GM12878 (cell line): ENCODE measurements around the gene ADK. TPM values are rescaled to one million over a fixed set of nuclear protein-coding genes. Genes with fewer than 3 reads are reported as not detected.

ENCODE experiments used
- ATAC-seq: fragments of 200-7000 bp; cut with Tn5 transposase; 3 replicates; pipeline ENCODE4 v1.9.1; 2020; ENCODE audit warnings: mild to moderate bottlenecking, moderate library complexity
- BruUV-seq: library from RNA; stranded (reverse); fragments of 400-500 nt; replicated peaks from 2 replicates; lab custom pipeline; 2021; lab: Mats Ljungman, UMichigan
- CTCF ChIA-PET: fragments of 300-600 bp; sonication (Branson Sonifier 250); formaldehyde crosslinking; extraction: SDS; loops from one replicate; lab custom pipeline; 2021; ENCODE audit warnings: inconsistent platforms; lab: Yijun Ruan, JAX
- POLR2A ChIA-PET: fragments of 350-600 bp; formaldehyde crosslinking; extraction: SDS; loops from one replicate; lab custom pipeline; 2021; ENCODE audit warnings: inconsistent platforms; lab: Charles Lee
- RAD21 ChIA-PET: fragments of 300-600 bp; sonication (Branson Sonifier 250); formaldehyde crosslinking; loops from one replicate; lab custom pipeline; 2023; ENCODE audit warnings: antibody characterized with exemption; ENCODE audit not compliant: unreplicated experiment; lab: Charles Lee
- SMC1A ChIA-PET: fragments of 300-600 bp; sonication (Branson Sonifier 250); formaldehyde crosslinking; loops from one replicate; lab custom pipeline; 2023; ENCODE audit not compliant: unreplicated experiment, uncharacterized antibody; lab: Charles Lee
- DNase-seq: peaks from one replicate; pipeline ENCODE4 v3.0.0-alpha.2; 2011; ENCODE audit warnings: low read depth, low spot score
- FAIRE-seq: peaks from 3 replicates; lab custom pipeline; 2011; peaks lifted over from hg19 to GRCh38; lab: Jason Lieb, UNC
- H2AFZ ChIP-seq: 2 replicates; pipeline ENCODE4 v1.6.0; 2011; ENCODE audit warnings: low read depth, low read length, control low read depth; ENCODE audit not compliant: control insufficient read depth
- H3K27ac ChIP-seq: 2 replicates; pipeline ENCODE4 v1.5.1; 2011; ENCODE audit warnings: control low read depth; ENCODE audit not compliant: control insufficient read depth, insufficient read depth
- H3K27me3 ChIP-seq, 2 experiments: replicated peaks in 1 of 2; 2 replicates each; pipeline versions ENCODE4 v1.6.0 to v1.6.1; 2011; ENCODE audit warnings: low read length in 1 of 2; ENCODE audit not compliant: control insufficient read depth in 2 of 2, insufficient read depth in 2 of 2
- H3K36me3 ChIP-seq, 2 experiments: 2 replicates each; pipeline ENCODE4 v1.5.1; 2011; ENCODE audit warnings: low read length in 1 of 2; ENCODE audit not compliant: control insufficient read depth in 2 of 2, insufficient read depth in 2 of 2
- H3K4me1 ChIP-seq: 2 replicates; pipeline ENCODE4 v1.6.1; 2011; ENCODE audit warnings: mild to moderate bottlenecking, low read length, moderate library complexity, mixed read lengths; ENCODE audit not compliant: control insufficient read depth, insufficient read depth
- H3K4me2 ChIP-seq: 2 replicates; pipeline ENCODE4 v1.6.0; 2011; ENCODE audit warnings: control low read depth; ENCODE audit not compliant: control insufficient read depth, insufficient read depth
- H3K4me3 ChIP-seq: fragments of 200-600 bp; sonication (generic); 2 replicates; pipeline ENCODE4 v1.5.1; 2016
- H3K79me2 ChIP-seq: 2 replicates; pipeline ENCODE4 v1.6.0; 2011; ENCODE audit warnings: low read length; ENCODE audit not compliant: control insufficient read depth, insufficient read depth
- H3K9ac ChIP-seq: 2 replicates; pipeline ENCODE4 v1.8.0; 2011; ENCODE audit warnings: low read length, control low read depth, mixed read lengths; ENCODE audit not compliant: control insufficient read depth, insufficient read depth
- H3K9me3 ChIP-seq: replicated peaks from 3 replicates; pipeline ENCODE4 v1.5.1; 2011; ENCODE audit warnings: mild to moderate bottlenecking, low read length; ENCODE audit not compliant: control insufficient read depth, insufficient read depth
- H4K20me1 ChIP-seq: 2 replicates; pipeline ENCODE4 v1.6.0; 2011; ENCODE audit not compliant: control insufficient read depth, insufficient read depth
- CBX3 ChIP-seq: fragments of 200-600 bp; sonication (generic); IDR thresholded peaks from 2 replicates; pipeline ENCODE4 v1.6.1; 2016; ENCODE audit warnings: low read depth, borderline replicate concordance
- CHD2 ChIP-seq: IDR thresholded peaks from 2 replicates; pipeline ENCODE4 v1.6.1; 2011; ENCODE audit warnings: low read depth, low read length, improper control_type of control experiment, borderline replicate concordance
- NFYA ChIP-seq: IDR thresholded peaks from 2 replicates; pipeline ENCODE4 v1.6.1; 2011; ENCODE audit warnings: low read depth, mild to moderate bottlenecking, low read length, improper control_type of control experiment, borderline replicate concordance
- PML ChIP-seq: IDR thresholded peaks from 2 replicates; pipeline ENCODE4 v1.6.1; 2012; ENCODE audit warnings: low read length, inconsistent platforms
- YBX1 ChIP-seq: fragments of 450-650 bp; IDR thresholded peaks from 2 replicates; pipeline ENCODE4 v1.6.1; 2016; ENCODE audit warnings: antibody characterized with exemption
- YY1 ChIP-seq: IDR thresholded peaks from 2 replicates; pipeline ENCODE4 v1.6.1; 2011; ENCODE audit warnings: low read depth, mild to moderate bottlenecking, low read length
- WGBS: methylation state at CpG from one replicate; pipeline ENCODE4 v1.1.6; 2016; ENCODE audit warnings: low lambda C conversion rate; ENCODE audit not compliant: insufficient replicate concordance, insufficient coverage; ENCODE audit errors: missing lambda C conversion rate; 5-methylcytosine and 5-hydroxymethylcytosine counted together
- in situ Hi-C: fragments of 300-500 bp; cut with MboI; formaldehyde crosslinking; loops from 9 replicates; pipeline ENCODE4 v1.14.3; 2018; ENCODE audit warnings: mixed read lengths
- intact Hi-C: fragments of 100-400 bp; cut with micrococcal nuclease; formaldehyde crosslinking; loops from one replicate; pipeline ENCODE4 v1.14.2; 2022; ENCODE audit not compliant: unreplicated experiment
- polyA plus RNA-seq, 11 experiments: library from polyadenylated mRNA; depleted of rRNA in 4 of 11; unstranded in 6 of 11; stranded (reverse) in 5 of 11; fragments of >200 nt; fragmentation: Nextera tagmentation in 4 of 11; fragmentation: Illumina TruSeq in 1 of 11; extraction: Ambion mirVana in 4 of 11; extraction: Trizol in 1 of 11; gene quantifications; 1 replicate in 1 of 11; 2 replicates in 10 of 11; pipeline versions ENCODE4 v1.2.1 to v1.2.3, GENCODE V29; 2011 to 2016; ENCODE audit warnings: inconsistent platforms in 2 of 11, missing spikeins in 2 of 11, low read depth in 1 of 11
- total RNA-seq, 4 experiments: library from RNA; depleted of rRNA in 3 of 4; stranded (reverse); fragments of >200 nt in 3 of 4; fragmentation: Illumina TruSeq in 1 of 4; extraction: Trizol in 1 of 4; gene quantifications; 2 replicates each; pipeline versions ENCODE4 v1.2.1 to v1.2.3, GENCODE V29; 2013 to 2021
- TF ChIP-seq, protein P1 (sequence below): IDR thresholded peaks from 2 replicates; pipeline ENCODE4 v1.6.1; 2012; ENCODE audit warnings: low read depth, low read length, improper control_type of control experiment

Gene ADK
- total and polyA plus RNA-seq, 10 of the 15 experiments (the other 5 are each of a cell fraction or from before 2014, with no cell fraction given) = 42.0 to 151 (median 81.6) TPM

DNA sequence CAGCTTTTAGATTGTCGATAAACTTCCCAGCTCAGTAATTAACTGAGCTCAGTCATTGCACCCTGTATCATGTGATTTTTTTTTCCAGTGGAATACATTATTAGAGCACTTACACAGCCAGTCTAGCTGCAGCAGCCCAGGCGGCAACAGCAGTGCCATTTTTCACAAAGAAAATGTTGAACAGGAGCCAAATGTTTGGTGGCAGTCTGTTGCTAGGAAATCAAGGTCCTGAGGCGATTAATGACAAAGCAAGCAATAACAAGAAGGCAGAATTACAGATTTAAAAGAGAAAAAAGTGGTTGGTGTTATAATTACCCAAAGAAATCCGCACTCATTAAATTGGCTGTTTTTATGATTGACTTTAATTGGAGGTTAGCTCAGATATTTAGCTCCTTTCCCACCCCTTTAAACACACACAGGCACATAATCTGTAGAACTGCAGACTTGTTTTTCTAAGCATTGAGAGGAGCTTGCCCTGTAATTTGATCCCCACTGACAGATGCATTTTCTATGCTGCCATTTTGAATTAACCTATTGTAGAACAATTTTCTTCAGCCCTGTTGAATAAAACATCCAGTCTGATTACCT is 267.4 kb downstream of the ADK start:
- Histone ChIP-seq H3K9ac (no peak overlapping the region), H3K27me3 (no peaks in the 10 kb centered on the region), H3K79me2 (no peaks in the 10 kb centered on the region), H3K27ac (no peak overlapping the region), H3K4me2 (no peak overlapping the region), H2AFZ (no peak overlapping the region), H4K20me1 (no peaks in the 10 kb centered on the region), H3K4me1 (no peaks in the 10 kb centered on the region), H3K9me3 (no peaks in the 10 kb centered on the region; the same call in 2 of the 3 replicates), H3K4me3 (no peak overlapping the region), H3K36me3 (no peaks in the 10 kb centered on the region)
- in situ Hi-C loops = no loop called here
- ChIA-PET CTCF (interaction anchor here (0.6 to 5.0 kb wide), 12 partner anchors 10 to 602 kb away, joined by 3 to 47 read pairs (median 4); no protein-coding TSS in a partner anchor), POLR2A (interaction anchor here (1.1 kb wide), 1 partner anchor 13 kb away, joined by 3 read pairs; no protein-coding TSS in a partner anchor), SMC1A (interaction anchor here (0.7 to 4.8 kb wide), 10 partner anchors 9 to 602 kb away, joined by 3 to 31 read pairs (median 4); no protein-coding TSS in a partner anchor), RAD21 (interaction anchor here (0.8 to 4.8 kb wide), 7 partner anchors 168 to 817 kb away, joined by 3 to 34 read pairs (median 3); partner anchors contain the start of gene COMTD1)
- no TSS peak for BruUV-seq
- TF ChIP-seq PML = no peak
- WGBS = 90% methylated on average over 4 of the region's 4 CpGs
- DNase-seq (no peak), FAIRE-seq (no peak), ATAC-seq (no peak)
- intact Hi-C loops = no loop called here

DNA sequence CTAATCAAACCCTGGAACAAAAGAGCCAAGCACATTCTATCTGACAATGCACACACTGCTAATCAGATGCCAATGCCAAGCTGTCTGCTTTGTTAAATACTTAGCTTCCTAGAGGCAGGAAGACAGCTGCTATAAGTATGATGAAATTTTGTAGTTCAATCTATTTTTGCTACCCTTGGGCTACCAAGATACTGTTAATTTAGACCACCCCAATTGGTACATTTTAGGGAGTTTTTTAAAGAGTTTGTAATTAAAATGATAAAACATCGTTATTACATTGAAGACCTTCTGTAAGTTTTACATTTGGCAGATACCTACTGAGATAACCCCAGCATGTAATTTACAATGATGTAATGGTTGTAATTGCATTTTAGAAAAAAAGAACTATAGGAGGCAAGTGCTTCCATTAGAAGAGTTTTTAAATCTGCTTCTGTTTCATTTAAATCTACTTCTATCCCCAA is 268.5 kb downstream of the ADK start:
- H3K27me3 ChIP-seq = no peaks in the 10 kb centered on the region
- WGBS = 83% methylated on average over 1 of the region's 1 CpG
- no peak overlapping the region for H3K4me3 ChIP-seq
- ChIA-PET RAD21 (interaction anchor here (0.5 to 4.8 kb wide), 22 partner anchors 9 to 608 kb away, joined by 3 to 34 read pairs (median 3); partner anchors contain the start of gene KAT6B), SMC1A (interaction anchor here (0.6 to 4.8 kb wide), 36 partner anchors 8 to 691 kb away, joined by 3 to 31 read pairs (median 4); no protein-coding TSS in a partner anchor), CTCF (interaction anchor here (0.7 to 5.0 kb wide), 24 partner anchors 9 to 679 kb away, joined by 3 to 47 read pairs (median 4); a partner anchor contains a TSS), POLR2A (interaction anchor here (0.7 to 1.0 kb wide), 2 partner anchors 10 to 429 kb away, joined by 3 read pairs; no protein-coding TSS in a partner anchor)
- no peaks in the 10 kb centered on the region for H3K36me3 ChIP-seq
- no peak overlapping the region for H2AFZ ChIP-seq
- no peak overlapping the region for H3K9ac ChIP-seq
- H3K27ac ChIP-seq = no peak overlapping the region
- H3K4me1 ChIP-seq = no peaks in the 10 kb centered on the region
- no peak overlapping the region for H3K4me2 ChIP-seq
- no TSS peak for BruUV-seq
- no peak for FAIRE-seq
- intact Hi-C loops (no loop called here), in situ Hi-C loops (no loop called here)
- H3K9me3 ChIP-seq = no peaks in the 10 kb centered on the region; the same call in 2 of the 3 replicates
- TF ChIP-seq CBX3 = no peak
- no peak for TF ChIP-seq YBX1
- TF ChIP-seq YY1 = no peak
- TF ChIP-seq, protein P1, sequence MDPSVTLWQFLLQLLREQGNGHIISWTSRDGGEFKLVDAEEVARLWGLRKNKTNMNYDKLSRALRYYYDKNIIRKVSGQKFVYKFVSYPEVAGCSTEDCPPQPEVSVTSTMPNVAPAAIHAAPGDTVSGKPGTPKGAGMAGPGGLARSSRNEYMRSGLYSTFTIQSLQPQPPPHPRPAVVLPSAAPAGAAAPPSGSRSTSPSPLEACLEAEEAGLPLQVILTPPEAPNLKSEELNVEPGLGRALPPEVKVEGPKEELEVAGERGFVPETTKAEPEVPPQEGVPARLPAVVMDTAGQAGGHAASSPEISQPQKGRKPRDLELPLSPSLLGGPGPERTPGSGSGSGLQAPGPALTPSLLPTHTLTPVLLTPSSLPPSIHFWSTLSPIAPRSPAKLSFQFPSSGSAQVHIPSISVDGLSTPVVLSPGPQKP = no peak
- no peak for TF ChIP-seq CHD2
- no peak for TF ChIP-seq NFYA
- TF ChIP-seq, all 136 proteins: peak for 0
- Histone ChIP-seq H3K79me2 (no peaks in the 10 kb centered on the region), H4K20me1 (no peaks in the 10 kb centered on the region)
- DNase-seq = no peak
- no peak for ATAC-seq
